Effector memory CD4-positive, alpha-beta T cell (primary cell): ENCODE results near the gene DDX17.

ENCODE experiments used
- DNase-seq, 3 donors: peaks; one replicate each; pipeline ENCODE4 v3.0.0-alpha.2; 2020
- H3K27ac ChIP-seq: 2 replicates; pipeline ENCODE4 v1.7.0; 2013; ENCODE audit warnings: mild to moderate bottlenecking, low read length, moderate library complexity; ENCODE audit not compliant: insufficient read depth, poor library complexity, severe bottlenecking
- H3K27me3 ChIP-seq: replicated peaks from 2 replicates; pipeline ENCODE4 v1.7.0; 2013; ENCODE audit warnings: mild to moderate bottlenecking, low read length; ENCODE audit not compliant: insufficient read depth, control insufficient read depth, poor library complexity, severe bottlenecking
- H3K36me3 ChIP-seq: 2 replicates; pipeline ENCODE4 v1.7.0; 2013; ENCODE audit warnings: mild to moderate bottlenecking, low read length, moderate library complexity; ENCODE audit not compliant: control insufficient read depth, insufficient read depth
- H3K4me1 ChIP-seq: 2 replicates; pipeline ENCODE4 v1.7.0; 2013; ENCODE audit warnings: low read length, mild to moderate bottlenecking; ENCODE audit not compliant: control insufficient read depth, insufficient read depth, poor library complexity, severe bottlenecking
- H3K4me3 ChIP-seq: 2 replicates; pipeline ENCODE4 v1.7.0; 2013; ENCODE audit warnings: low read length, low read depth, mild to moderate bottlenecking; ENCODE audit not compliant: insufficient read depth, poor library complexity, severe bottlenecking
- H3K9me3 ChIP-seq: 2 replicates; pipeline ENCODE4 v1.7.0; 2013; ENCODE audit warnings: mild to moderate bottlenecking, low read length, moderate library complexity; ENCODE audit not compliant: control insufficient read depth

The DDX17 gene

DNA sequence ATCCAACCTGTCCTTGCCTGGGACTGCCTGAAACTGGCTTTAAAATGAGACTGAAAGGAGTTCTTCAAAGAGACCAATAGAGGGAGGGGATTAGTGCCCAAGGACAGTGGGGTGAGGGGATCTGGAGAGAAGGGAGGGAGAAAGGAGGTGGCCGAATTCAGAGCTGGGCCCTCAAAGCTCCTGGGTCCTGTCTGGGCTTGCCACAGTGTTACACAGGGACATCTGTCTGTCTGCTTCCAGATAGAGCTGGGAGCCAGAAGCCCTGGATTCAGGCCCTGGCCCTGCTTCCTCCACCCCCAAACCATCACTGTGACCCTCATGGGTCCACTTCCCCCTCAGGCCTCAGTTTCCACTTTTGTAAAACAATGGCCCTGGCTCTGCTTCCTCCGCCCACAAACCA lies 54.7 kb downstream of the DDX17 start:
- no peaks in the 10 kb centered on the region for H3K36me3 ChIP-seq
- no peak overlapping the region for H3K27ac ChIP-seq
- peaks cover 38% of the 10 kb centered on the region for H3K27me3 ChIP-seq
- peaks cover 10% of the 10 kb centered on the region for H3K4me1 ChIP-seq
- no peaks in the 10 kb centered on the region for H3K9me3 ChIP-seq
- no peak for DNase-seq
- H3K4me3 ChIP-seq, result no peak overlapping the region

DNA sequence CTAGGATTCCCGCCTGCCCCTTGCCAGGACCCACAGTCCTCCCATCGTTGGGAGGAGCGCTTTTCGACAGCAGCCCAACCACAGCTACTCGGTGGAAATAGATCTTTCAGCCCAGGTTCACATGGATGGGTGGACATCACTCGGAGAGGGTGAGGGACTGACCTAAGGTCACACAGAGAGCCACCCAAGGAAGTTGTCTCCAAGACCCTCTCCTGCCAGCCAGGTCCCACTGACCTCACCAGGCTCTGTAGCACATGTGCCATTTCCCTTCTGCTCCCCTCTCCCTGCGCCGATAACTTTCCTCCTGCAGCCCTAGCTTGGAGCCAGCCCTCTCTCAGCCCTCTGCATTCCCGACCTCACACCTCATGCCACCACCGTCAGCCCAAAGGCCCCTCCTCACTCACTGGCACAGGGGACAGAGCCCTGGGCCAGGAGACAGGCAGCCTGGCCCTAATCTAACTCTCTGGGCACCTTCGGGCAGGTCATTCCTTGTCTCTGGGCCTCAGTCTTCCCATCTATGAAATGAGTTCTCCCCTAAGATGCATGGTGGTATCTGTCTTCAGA lies 55.8 kb downstream of the DDX17 start:
- Histone ChIP-seq H3K4me3 (no peak overlapping the region), H3K4me1 (peaks cover 6% of the 10 kb centered on the region)

DNA sequence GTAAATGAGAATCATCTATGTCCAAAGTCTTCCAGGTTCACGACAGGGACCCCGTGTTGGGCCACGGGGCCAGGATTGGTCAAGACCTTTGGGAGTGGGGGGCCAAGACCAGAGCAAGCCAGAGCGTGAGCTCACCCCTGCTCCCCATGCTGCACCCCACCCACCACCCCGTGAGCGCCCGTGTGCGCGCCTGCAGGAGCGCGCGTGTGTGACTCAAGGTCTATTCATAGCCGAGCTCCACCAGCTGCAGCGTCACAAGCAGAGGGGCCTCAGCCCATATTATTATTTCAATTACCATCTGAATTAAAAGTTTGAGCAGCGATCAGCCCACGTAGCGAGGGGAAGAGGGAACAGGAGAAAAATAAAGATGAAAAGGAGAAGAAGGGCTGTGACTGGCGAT lies 56.3 kb downstream of the DDX17 start:
- H3K4me1 ChIP-seq, result peaks cover 6% of the 10 kb centered on the region
- no peak overlapping the region for H3K4me3 ChIP-seq
- no peak for DNase-seq
- no peaks in the 10 kb centered on the region for H3K36me3 ChIP-seq
- H3K9me3 ChIP-seq, result no peaks in the 10 kb centered on the region
- H3K27me3 ChIP-seq, result peaks cover 26% of the 10 kb centered on the region
- no peak overlapping the region for H3K27ac ChIP-seq

More for the DNA sequence above, 55.8 kb downstream of the DDX17 start:
- no peaks in the 10 kb centered on the region for H3K9me3 ChIP-seq
- no peak overlapping the region for H3K27ac ChIP-seq
- H3K27me3 ChIP-seq, result peaks cover 28% of the 10 kb centered on the region
- DNase-seq, result no peak
- no peaks in the 10 kb centered on the region for H3K36me3 ChIP-seq

- no peaks in the 10 kb centered on the region for H3K36me3 ChIP-seq
- no peak for DNase-seq
- no peaks in the 10 kb centered on the region for H3K9me3 ChIP-seq
- H3K27ac ChIP-seq, result no peak overlapping the region
- peaks cover 2% of the 10 kb centered on the region for H3K4me1 ChIP-seq
- no peak overlapping the region for H3K4me3 ChIP-seq
- peaks cover 20% of the 10 kb centered on the region for H3K27me3 ChIP-seq
Measured at GRCh38 chr22:38448945-38449745, 57.0 kb downstream of the DDX17 start.

DNA sequence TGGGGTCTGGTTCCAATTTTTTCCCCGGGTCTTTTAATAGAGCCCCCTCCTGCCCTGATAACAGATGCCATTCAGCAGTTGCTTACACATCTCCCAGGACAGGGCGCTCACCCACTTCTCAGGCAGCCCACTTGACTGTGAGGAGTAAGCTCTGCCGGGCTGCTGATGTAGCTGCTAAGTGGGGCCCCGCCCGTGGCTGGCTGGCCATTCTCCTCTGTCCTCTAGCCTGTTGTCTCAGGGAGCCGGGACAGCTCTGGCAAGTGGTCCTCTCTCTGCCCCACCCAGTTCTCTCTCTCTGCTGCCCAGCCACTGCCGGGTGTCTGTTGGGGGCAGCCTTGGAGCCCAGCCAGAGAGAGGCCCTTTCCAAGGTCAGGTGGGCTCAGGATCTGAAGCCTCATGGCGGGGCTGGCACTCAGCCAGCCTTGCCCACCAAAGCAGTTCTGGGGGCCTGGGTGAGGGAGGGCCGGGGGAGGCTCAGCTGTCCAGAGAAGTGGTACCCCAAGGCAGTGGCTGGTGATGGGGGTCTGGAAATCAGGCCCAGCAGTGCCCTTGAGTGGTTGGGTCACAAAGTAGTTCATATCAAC lies 60.0 kb downstream of the DDX17 start:
- Histone ChIP-seq H3K9me3 (no peaks in the 10 kb centered on the region), H3K27ac (no peak overlapping the region), H3K4me3 (no peak overlapping the region), H3K27me3 (peaks cover under 1% of the 10 kb centered on the region), H3K36me3 (no peaks in the 10 kb centered on the region), H3K4me1 (no peaks in the 10 kb centered on the region)
- DNase-seq, result no peak

DNA sequence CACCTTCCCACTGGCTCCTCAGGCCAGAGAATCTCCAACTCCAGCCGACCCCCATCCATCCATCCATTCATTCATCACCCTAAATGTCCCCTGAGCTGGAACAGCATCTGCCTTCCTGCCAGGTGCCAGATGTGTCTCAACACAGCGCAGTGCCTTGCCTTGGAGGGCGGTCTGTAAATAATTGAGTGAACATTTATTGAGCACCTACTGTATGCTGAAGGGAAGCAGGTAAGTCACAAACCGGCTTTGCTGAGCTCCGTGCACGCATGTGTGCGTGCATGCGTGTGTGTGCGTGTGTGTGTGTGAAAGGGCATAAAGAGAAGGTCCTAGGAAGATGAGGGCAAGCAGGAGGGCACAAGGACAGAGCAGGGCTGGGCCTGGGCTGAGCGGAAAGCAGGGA lies 61.3 kb downstream of the DDX17 start:
- no peak overlapping the region for H3K27ac ChIP-seq
- DNase-seq, result no peak
- no peaks in the 10 kb centered on the region for H3K36me3 ChIP-seq
- no peak overlapping the region for H3K4me3 ChIP-seq
- no peaks in the 10 kb centered on the region for H3K4me1 ChIP-seq
- no peaks in the 10 kb centered on the region for H3K27me3 ChIP-seq
- no peaks in the 10 kb centered on the region for H3K9me3 ChIP-seq

GRCh38 chr22:38443628-38444521 lies 62.2 kb downstream of the DDX17 start:
- Histone ChIP-seq H3K9me3 (no peaks in the 10 kb centered on the region), H3K4me1 (no peaks in the 10 kb centered on the region), H3K4me3 (no peak overlapping the region), H3K36me3 (no peaks in the 10 kb centered on the region), H3K27me3 (no peaks in the 10 kb centered on the region), H3K27ac (no peak overlapping the region)
- DNase-seq, result no peak

GRCh38 chr22:38442967-38443627 lies 63.0 kb downstream of the DDX17 start:
- Histone ChIP-seq H3K27me3 (no peaks in the 10 kb centered on the region), H3K4me1 (no peaks in the 10 kb centered on the region), H3K27ac (no peak overlapping the region), H3K4me3 (no peak overlapping the region), H3K36me3 (no peaks in the 10 kb centered on the region), H3K9me3 (no peaks in the 10 kb centered on the region)
- DNase-seq, result no peak

- H3K9me3 ChIP-seq, result no peaks in the 10 kb centered on the region
- H3K36me3 ChIP-seq, result no peaks in the 10 kb centered on the region
- H3K27me3 ChIP-seq, result no peaks in the 10 kb centered on the region
- no peaks in the 10 kb centered on the region for H3K4me1 ChIP-seq
- H3K27ac ChIP-seq, result no peak overlapping the region
- no peak overlapping the region for H3K4me3 ChIP-seq
- no peak for DNase-seq
Measured at GRCh38 chr22:38441620-38442287, 64.4 kb downstream of the DDX17 start.
